ENCODE data around the gene PLA2G1B.

Gene PLA2G1B

DNA sequence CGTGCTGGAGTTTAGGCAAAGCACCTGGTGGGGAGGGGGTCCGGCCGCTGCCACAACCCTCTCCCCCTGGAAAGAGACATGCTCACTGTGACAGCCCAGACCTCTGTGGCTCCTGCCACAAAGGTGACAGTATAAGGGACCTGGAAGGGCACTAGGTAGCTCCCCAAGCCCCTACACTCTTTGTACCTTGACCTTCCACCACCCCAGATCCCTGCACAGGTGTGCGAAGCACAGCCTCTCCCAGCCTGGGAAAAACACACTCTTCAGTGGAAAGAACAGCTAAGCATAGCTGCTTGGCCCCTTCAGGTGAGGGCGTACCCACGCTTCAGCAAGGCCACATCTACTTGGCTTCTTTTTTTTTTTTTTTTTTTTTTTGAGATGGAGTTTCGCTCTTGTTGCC lies 4.9 kb upstream of the PLA2G1B start:
- ATAC-seq (ENCODE audit: insufficient read depth, low read depth) (no peak), DNase-seq (no peak)
- peaks cover 3% of the 10 kb centered on the region for H3K27me3 ChIP-seq (ENCODE audit: insufficient read depth, low read length, poor library complexity)
- H3K27ac ChIP-seq (ENCODE audit: low read length), result no peak overlapping the region
- H2AFZ ChIP-seq (ENCODE audit: low read depth, low read length), result no peak overlapping the region
- TF ChIP-seq CTCF (IDR thresholded peaks at IDR 0.05; ENCODE audit: borderline replicate concordance, extremely low read depth, low read length, poor library complexity, severe bottlenecking), result no peak
- TF ChIP-seq EZH2 (IDR thresholded peaks at IDR 0.05; ENCODE audit: borderline replicate concordance, low read depth, low read length, severe bottlenecking), result no peak
- H3K4me3 ChIP-seq (ENCODE audit: low read depth in 1 of 2, low read length in 2 of 2), result no peak overlapping the region
- peaks cover 17% of the 10 kb centered on the region for H3K9me3 ChIP-seq (ENCODE audit: insufficient read depth, low read length, severe bottlenecking)
- no peaks in the 10 kb centered on the region for H4K20me1 ChIP-seq (ENCODE audit: insufficient read depth, low read length)
- H3K4me2 ChIP-seq (ENCODE audit: insufficient read depth, low read length), result no peak overlapping the region
- no peaks in the 10 kb centered on the region for H3K4me1 ChIP-seq (ENCODE audit: insufficient read depth, low read length)
- no peaks in the 10 kb centered on the region for H3K36me3 ChIP-seq (ENCODE audit: insufficient read depth, low read length)
- H3K9ac ChIP-seq (ENCODE audit: low read depth, low read length), result no peak overlapping the region
- H3K79me2 ChIP-seq (ENCODE audit: insufficient read depth, low read length), result no peaks in the 10 kb centered on the region

DNA sequence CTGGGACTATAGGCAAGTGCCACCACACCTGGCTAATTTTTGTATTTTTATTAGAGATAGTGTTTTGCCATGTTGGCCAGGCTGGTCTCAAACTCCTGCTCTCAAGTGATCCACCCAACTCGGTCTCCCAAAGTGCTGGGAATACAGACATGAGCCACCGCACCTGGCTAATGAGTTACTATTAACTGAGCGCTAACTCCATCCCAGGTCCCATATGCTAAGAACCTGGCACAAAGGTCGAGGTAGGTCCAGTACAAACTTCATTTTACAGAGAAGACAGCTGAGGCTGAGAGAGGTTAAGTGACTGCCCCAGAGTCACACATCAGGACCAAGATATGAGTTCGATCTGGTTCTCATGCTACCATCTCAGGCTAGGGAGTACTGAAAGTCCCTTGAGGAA lies 4.5 kb upstream of the PLA2G1B start:
- Histone ChIP-seq H3K79me2 (ENCODE audit: insufficient read depth, low read length) (no peaks in the 10 kb centered on the region), H3K27ac (ENCODE audit: low read length) (no peak overlapping the region), H3K4me1 (ENCODE audit: insufficient read depth, low read length) (no peaks in the 10 kb centered on the region), H3K9me3 (ENCODE audit: insufficient read depth, low read length, severe bottlenecking) (peaks cover 12% of the 10 kb centered on the region), H3K27me3 (ENCODE audit: insufficient read depth, low read length, poor library complexity) (peaks cover 3% of the 10 kb centered on the region), H3K36me3 (ENCODE audit: insufficient read depth, low read length) (no peaks in the 10 kb centered on the region), H4K20me1 (ENCODE audit: insufficient read depth, low read length) (no peaks in the 10 kb centered on the region), H3K4me2 (ENCODE audit: insufficient read depth, low read length) (no peak overlapping the region), H2AFZ (ENCODE audit: low read depth, low read length) (no peak overlapping the region), H3K4me3 (ENCODE audit: low read depth in 1 of 2, low read length in 2 of 2) (no peak overlapping the region), H3K9ac (ENCODE audit: low read depth, low read length) (no peak overlapping the region)
- ATAC-seq (ENCODE audit: insufficient read depth, low read depth), result no peak
- no peak for DNase-seq
- no peak for TF ChIP-seq EZH2 (IDR thresholded peaks at IDR 0.05; ENCODE audit: borderline replicate concordance, low read depth, low read length, severe bottlenecking)
- no peak for TF ChIP-seq CTCF (IDR thresholded peaks at IDR 0.05; ENCODE audit: borderline replicate concordance, extremely low read depth, low read length, poor library complexity, severe bottlenecking)

- ATAC-seq (ENCODE audit: insufficient read depth, low read depth), result no peak
- TF ChIP-seq CTCF (IDR thresholded peaks at IDR 0.05; ENCODE audit: borderline replicate concordance, extremely low read depth, low read length, poor library complexity, severe bottlenecking) (no peak), EZH2 (IDR thresholded peaks at IDR 0.05; ENCODE audit: borderline replicate concordance, low read depth, low read length, severe bottlenecking) (no peak)
- H2AFZ ChIP-seq (ENCODE audit: low read depth, low read length), result no peak overlapping the region
Measured at GRCh38 chr12:120331390-120331789, 3.8 kb upstream of the PLA2G1B start.

DNA sequence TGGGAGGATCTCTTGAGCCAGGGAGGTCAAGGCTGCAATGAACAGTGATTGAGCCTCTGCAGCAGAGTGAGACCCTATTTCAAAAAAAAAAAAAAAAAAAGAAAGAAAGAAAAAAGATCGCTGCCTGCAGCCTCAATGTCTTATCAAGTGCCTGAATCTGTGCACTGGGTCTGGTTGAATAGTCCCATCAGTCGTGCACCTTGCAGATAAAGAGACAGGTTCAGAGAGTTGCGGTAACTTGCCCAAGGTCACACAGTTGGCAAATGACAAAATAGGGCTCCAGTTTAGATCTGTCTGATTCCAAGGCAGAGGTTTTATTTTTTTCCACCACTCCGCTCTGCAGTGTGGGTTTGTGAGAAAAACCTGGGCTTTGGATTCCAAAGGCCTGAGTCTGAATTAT lies 649 bp upstream of the PLA2G1B start:
- H3K4me3 ChIP-seq (ENCODE audit: low read depth in 1 of 2, low read length in 2 of 2), result no peak overlapping the region
- no peak overlapping the region for H2AFZ ChIP-seq (ENCODE audit: low read depth, low read length)
- DNase-seq, result no peak
- H3K36me3 ChIP-seq (ENCODE audit: insufficient read depth, low read length), result no peaks in the 10 kb centered on the region
- no peaks in the 10 kb centered on the region for H3K9me3 ChIP-seq (ENCODE audit: insufficient read depth, low read length, severe bottlenecking)
- H3K4me2 ChIP-seq (ENCODE audit: insufficient read depth, low read length), result no peak overlapping the region
- H3K9ac ChIP-seq (ENCODE audit: low read depth, low read length), result no peak overlapping the region
- TF ChIP-seq EZH2 (IDR thresholded peaks at IDR 0.05; ENCODE audit: borderline replicate concordance, low read depth, low read length, severe bottlenecking) (no peak), CTCF (IDR thresholded peaks at IDR 0.05; ENCODE audit: borderline replicate concordance, extremely low read depth, low read length, poor library complexity, severe bottlenecking) (no peak)
- no peaks in the 10 kb centered on the region for H3K79me2 ChIP-seq (ENCODE audit: insufficient read depth, low read length)
- H3K27ac ChIP-seq (ENCODE audit: low read length), result no peak overlapping the region
- no peak for ATAC-seq (ENCODE audit: insufficient read depth, low read depth)
- H3K4me1 ChIP-seq (ENCODE audit: insufficient read depth, low read length), result peaks cover 11% of the 10 kb centered on the region; the same call in 1 of the 2 replicates
- H4K20me1 ChIP-seq (ENCODE audit: insufficient read depth, low read length), result no peaks in the 10 kb centered on the region
- H3K27me3 ChIP-seq (ENCODE audit: insufficient read depth, low read length, poor library complexity), result peaks cover 5% of the 10 kb centered on the region

More at GRCh38 chr12:120331390-120331789, 3.8 kb upstream of the PLA2G1B start:
- Histone ChIP-seq H3K9ac (ENCODE audit: low read depth, low read length) (no peak overlapping the region), H3K79me2 (ENCODE audit: insufficient read depth, low read length) (no peaks in the 10 kb centered on the region), H3K9me3 (ENCODE audit: insufficient read depth, low read length, severe bottlenecking) (peaks cover 5% of the 10 kb centered on the region), H3K4me3 (ENCODE audit: low read depth in 1 of 2, low read length in 2 of 2) (no peak overlapping the region), H3K4me1 (ENCODE audit: insufficient read depth, low read length) (no peaks in the 10 kb centered on the region), H3K4me2 (ENCODE audit: insufficient read depth, low read length) (no peak overlapping the region), H3K27ac (ENCODE audit: low read length) (no peak overlapping the region), H3K36me3 (ENCODE audit: insufficient read depth, low read length) (no peaks in the 10 kb centered on the region), H4K20me1 (ENCODE audit: insufficient read depth, low read length) (no peaks in the 10 kb centered on the region), H3K27me3 (ENCODE audit: insufficient read depth, low read length, poor library complexity) (peaks cover 3% of the 10 kb centered on the region)
- DNase-seq, result no peak
